GM23338 (cell line): ENCODE results near the gene SLC44A1. TPM values are rescaled to one million over a fixed set of nuclear protein-coding genes. Genes with fewer than 3 reads are reported as not detected.

Experiments
- ATAC-seq: fragments of 200-7000 bp; cut with Tn5 transposase; 3 replicates; pipeline ENCODE4 v1.9.1; 2020
- DNase-seq: peaks from one replicate; pipeline ENCODE4 v3.0.0-alpha.2; 2015; ENCODE audit warnings: low spot score
- H2AFZ ChIP-seq: fragments of 200-600 bp; sonication (generic); 2 replicates; pipeline ENCODE4 v1.8.0; 2016; ENCODE audit warnings: antibody characterized with exemption, mild to moderate bottlenecking, moderate library complexity
- H3F3A ChIP-seq: fragments of 200-600 bp; sonication (generic); replicated peaks from 2 replicates; pipeline ENCODE4 v1.8.0; 2017; ENCODE audit warnings: antibody characterized with exemption, mixed run types, low read depth
- H3K27ac ChIP-seq: fragments of 200-600 bp; sonication (generic); 2 replicates; pipeline ENCODE4 v1.6.1; 2016; ENCODE audit warnings: low read depth
- H3K27me3 ChIP-seq: fragments of 200-600 bp; sonication (generic); 2 replicates; pipeline ENCODE4 v1.8.0; 2016; ENCODE audit warnings: mild to moderate bottlenecking, mixed run types, moderate library complexity; ENCODE audit not compliant: insufficient read depth
- H3K36me3 ChIP-seq: fragments of 200-600 bp; sonication (generic); 2 replicates; pipeline ENCODE4 v1.8.0; 2016; ENCODE audit warnings: mild to moderate bottlenecking; ENCODE audit not compliant: insufficient read depth
- H3K4me1 ChIP-seq: fragments of 200-600 bp; sonication (generic); 2 replicates; pipeline ENCODE4 v1.8.0; 2016; ENCODE audit warnings: mild to moderate bottlenecking, moderate library complexity; ENCODE audit not compliant: insufficient read depth
- H3K4me2 ChIP-seq: fragments of 200-600 bp; sonication (generic); 2 replicates; pipeline ENCODE4 v1.7.1; 2017; ENCODE audit warnings: mixed run types
- H3K4me3 ChIP-seq: fragments of 200-600 bp; sonication (generic); 2 replicates; pipeline ENCODE4 v1.6.1; 2016; ENCODE audit warnings: mixed run types
- H3K79me2 ChIP-seq: fragments of 200-600 bp; sonication (generic); replicated peaks from 2 replicates; pipeline ENCODE4 v1.8.0; 2017; ENCODE audit warnings: mild to moderate bottlenecking; ENCODE audit not compliant: insufficient read depth
- H3K9me2 ChIP-seq: fragments of 200-600 bp; sonication (generic); 2 replicates; pipeline ENCODE4 v1.8.0; 2017; ENCODE audit not compliant: insufficient read depth
- H4K20me1 ChIP-seq: fragments of 200-600 bp; sonication (generic); replicated peaks from 2 replicates; pipeline ENCODE4 v1.8.0; 2017; ENCODE audit warnings: mild to moderate bottlenecking; ENCODE audit not compliant: insufficient read depth
- H3K27ac Mint-ChIP-seq: 2 replicates; pipeline ENCODE4 v1.8.0; 2020; ENCODE audit warnings: inconsistent platforms, mild to moderate bottlenecking, moderate library complexity, mixed read lengths
- H3K27me3 Mint-ChIP-seq: 3 replicates; pipeline ENCODE4 v1.8.0; 2022; ENCODE audit warnings: low read depth, mild to moderate bottlenecking, moderate library complexity, mixed read lengths, inconsistent platforms; ENCODE audit not compliant: insufficient read depth, poor library complexity
- H3K36me3 Mint-ChIP-seq: 3 replicates; pipeline ENCODE4 v1.8.0; 2021; ENCODE audit warnings: low read depth, mild to moderate bottlenecking, inconsistent platforms, moderate library complexity, mixed read lengths
- H3K4me1 Mint-ChIP-seq: 3 replicates; pipeline ENCODE4 v1.8.0; 2020; ENCODE audit warnings: mild to moderate bottlenecking, inconsistent platforms, mixed read lengths
- H3K4me3 Mint-ChIP-seq: 3 replicates; pipeline ENCODE4 v1.8.0; 2021; ENCODE audit warnings: moderate library complexity, mild to moderate bottlenecking, inconsistent platforms, mixed read lengths
- H3K9me3 Mint-ChIP-seq: 3 replicates; pipeline ENCODE4 v1.8.0; 2020; ENCODE audit warnings: moderate library complexity, mild to moderate bottlenecking, inconsistent platforms, mixed read lengths
- CREB1 ChIP-seq: fragments of 250-450 bp; sonication (Bioruptor Pico); IDR thresholded peaks from 2 replicates; pipeline ENCODE4 v1.5.0; 2020; ENCODE audit warnings: low read depth, mild to moderate bottlenecking, moderate library complexity
- CTCF ChIP-seq, 2 experiments: fragments of 200-600 bp in 1 of 2; sonication (generic) in 1 of 2; conservative IDR thresholded peaks; 2 replicates each; pipeline versions ENCODE4 v1.5.1 to v1.6.1; 2016 to 2017; ENCODE audit warnings: antibody characterized with exemption in 2 of 2, low read depth in 2 of 2, mild to moderate bottlenecking in 2 of 2, moderate library complexity in 1 of 2
- ETS1 ChIP-seq: IDR thresholded peaks from 2 replicates; pipeline ENCODE4 v1.6.1; 2016; ENCODE audit warnings: antibody characterized with exemption
- EZH2 ChIP-seq: fragments of 200-600 bp; sonication (generic); IDR thresholded peaks from one replicate; pipeline ENCODE4 v1.8.0; 2017; ENCODE audit warnings: antibody characterized with exemption, mild to moderate bottlenecking, low read depth; ENCODE audit not compliant: unreplicated experiment
- EZH2phosphoT487 ChIP-seq: fragments of 200-600 bp; sonication (generic); IDR thresholded peaks from one replicate; pipeline ENCODE4 v1.8.1; 2018; ENCODE audit warnings: antibody characterized with exemption; ENCODE audit not compliant: unreplicated experiment
- JUNB ChIP-seq: IDR thresholded peaks from one replicate; pipeline ENCODE4 v1.6.1; 2016; ENCODE audit warnings: antibody characterized with exemption; ENCODE audit not compliant: unreplicated experiment
- NANOG ChIP-seq: IDR thresholded peaks from 2 replicates; pipeline ENCODE4 v1.6.1; 2016; ENCODE audit warnings: antibody characterized with exemption, borderline replicate concordance
- POLR2AphosphoS5 ChIP-seq: IDR thresholded peaks from 2 replicates; pipeline ENCODE4 v1.6.1; 2016; ENCODE audit warnings: antibody characterized with exemption, low read depth
- REST ChIP-seq: IDR thresholded peaks from one replicate; pipeline ENCODE4 v1.6.1; 2018; ENCODE audit warnings: antibody characterized with exemption; ENCODE audit not compliant: unreplicated experiment
- STAT1 ChIP-seq: IDR thresholded peaks from one replicate; pipeline ENCODE4 v1.6.1; 2016; ENCODE audit warnings: antibody characterized with exemption; ENCODE audit not compliant: unreplicated experiment
- ZNF114 ChIP-seq: fragments of 250-450 bp; sonication (Bioruptor Pico); IDR thresholded peaks from 2 replicates; pipeline ENCODE4 v1.5.0; 2020; ENCODE audit warnings: mild to moderate bottlenecking, moderate library complexity
- ZNF462 ChIP-seq: fragments of 250-450 bp; sonication (Bioruptor Pico); IDR thresholded peaks from 2 replicates; pipeline ENCODE4 v1.5.0; 2020; ENCODE audit warnings: mild to moderate bottlenecking, moderate library complexity
- polyA plus RNA-seq: library from polyadenylated mRNA; unstranded; fragments of >200 nt; fragmentation: Nextera tagmentation; extraction: Ambion mirVana; gene quantifications from 2 replicates; pipeline ENCODE4 v1.2.1, GENCODE V29; 2016
- total RNA-seq: library from RNA; depleted of rRNA; stranded (reverse); fragments of >200 nt; shearing (Covaris generic); gene quantifications from 2 replicates; pipeline ENCODE4 v1.2.3, GENCODE V29; 2014

Gene SLC44A1
- total and polyA plus RNA-seq, 2 experiments from 2014 or later, result 14.9 to 75.0 TPM

- TF ChIP-seq ZNF462, result no peak
- TF ChIP-seq EZH2, result no peak
Measured at GRCh38 chr9:105241356-105242043, 3.0 kb upstream of the SLC44A1 start (continued).

GRCh38 chr9:105242062-105242461 is 2.4 kb upstream of the SLC44A1 start:
- H3K36me3 Mint-ChIP-seq, result no peaks in the 10 kb centered on the region

More at GRCh38 chr9:105242062-105242461, 2.4 kb upstream of the SLC44A1 start:
- Histone ChIP-seq H3K79me2 (peaks cover 17% of the 10 kb centered on the region), H3K4me2 (peak overlapping the region; percentile 84), H3K36me3 (no peaks in the 10 kb centered on the region), H3K27me3 (no peaks in the 10 kb centered on the region), H3K4me3 (peak overlapping the region; percentile 84), H3K9me2 (no peaks in the 10 kb centered on the region), H3K4me1 (peaks cover 52% of the 10 kb centered on the region), H3K27ac (peak overlapping the region; percentile 60; the same call in 1 of the 2 replicates), H2AFZ (no peak overlapping the region), H3F3A (no peaks in the 10 kb centered on the region; the same call in 1 of the 2 replicates), H4K20me1 (no peaks in the 10 kb centered on the region)
- H3K4me3 Mint-ChIP-seq, result peak overlapping the region; percentile 68
- peak overlapping the region; percentile 50 for H3K27ac Mint-ChIP-seq
- TF ChIP-seq REST (no peak), JUNB (no peak), ETS1 (no peak), POLR2AphosphoS5 (no peak), NANOG (no peak), EZH2 (no peak), ZNF114 (CRISPR knock-in tag) (no peak), STAT1 (no peak), EZH2phosphoT487 (no peak), CREB1 (CRISPR knock-in tag) (no peak), CTCF (conservative IDR thresholded peaks at IDR 0.05; ENCODE audit: low read depth in 2 of 2) (no peak)
- peaks cover 53% of the 10 kb centered on the region for H3K4me1 Mint-ChIP-seq
- peaks cover 1% of the 10 kb centered on the region for H3K27me3 Mint-ChIP-seq
- no peaks in the 10 kb centered on the region for H3K9me3 Mint-ChIP-seq
- DNase-seq, result no peak
- no peak for ATAC-seq
